IMR-90 (cell line): Measurements from ENCODE around the gene GLS. TPM values are rescaled to one million over a fixed set of nuclear protein-coding genes. Genes with fewer than 3 reads are reported as not detected.
"Not testable (repeated sequence)": the region's sequence is repeated elsewhere in the genome, so short reads cannot be mapped to it uniquely, and the experiment has no call there.

Source experiments
- ATAC-seq: fragments of 200-7000 bp; cut with Tn5 transposase; 2 replicates; pipeline ENCODE4 v1.9.1; 2020; ENCODE audit warnings: low read depth, mild to moderate bottlenecking, moderate library complexity
- BruUV-seq: library from RNA; stranded (reverse); fragments of 400-500 nt; replicated peaks from 2 replicates; lab custom pipeline; 2021; lab: Mats Ljungman, UMichigan
- CTCF ChIA-PET: fragments of 300-600 bp; formaldehyde crosslinking; extraction: SDS; loops from one replicate; lab custom pipeline; 2021; ENCODE audit warnings: antibody characterized with exemption; lab: Yijun Ruan, JAX
- POLR2A ChIA-PET: fragments of 300-600 bp; sonication (Branson Sonifier 250); formaldehyde crosslinking; loops from one replicate; lab custom pipeline; 2022; ENCODE audit warnings: antibody characterized with exemption; ENCODE audit not compliant: unreplicated experiment; lab: Charles Lee
- DNase-seq: peaks from one replicate; pipeline ENCODE4 v3.0.0; 2013
- H2AFZ ChIP-seq: replicated peaks from 2 replicates; pipeline ENCODE3; 2013; ENCODE audit warnings: low read length, mild to moderate bottlenecking; ENCODE audit not compliant: poor library complexity
- H2AK5ac ChIP-seq: 2 replicates; pipeline ENCODE4 v1.6.1; 2013; ENCODE audit warnings: low read depth, low read length, inconsistent platforms
- H2AK9ac ChIP-seq: replicated peaks from 2 replicates; pipeline ENCODE3; 2013; ENCODE audit warnings: mild to moderate bottlenecking, low read depth, low read length, moderate library complexity; ENCODE audit not compliant: poor library complexity
- H2BK120ac ChIP-seq: 2 replicates; pipeline ENCODE4 v1.6.1; 2013; ENCODE audit warnings: low read depth, low read length, inconsistent platforms
- H2BK15ac ChIP-seq: 3 replicates; pipeline ENCODE4 v1.6.1; 2013; ENCODE audit warnings: low read depth, low read length, inconsistent platforms
- H2BK20ac ChIP-seq: 2 replicates; pipeline ENCODE4 v1.6.1; 2013; ENCODE audit warnings: low read depth, mild to moderate bottlenecking, inconsistent platforms, low read length, moderate library complexity
- H2BK5ac ChIP-seq: 2 replicates; pipeline ENCODE4 v1.6.1; 2013; ENCODE audit warnings: mild to moderate bottlenecking, low read depth, low read length, inconsistent platforms; ENCODE audit not compliant: poor library complexity, severe bottlenecking
- H3K14ac ChIP-seq: replicated peaks from 2 replicates; pipeline ENCODE4 v1.6.1; 2013; ENCODE audit warnings: low read depth, low read length, inconsistent platforms
- H3K18ac ChIP-seq: 2 replicates; pipeline ENCODE4 v1.6.1; 2013; ENCODE audit warnings: low read depth, low read length, control low read depth
- H3K23ac ChIP-seq: 2 replicates; pipeline ENCODE4 v1.6.1; 2013; ENCODE audit warnings: low read depth, low read length, inconsistent platforms
- H3K27ac ChIP-seq: 2 replicates; pipeline ENCODE4 v1.5.1; 2013; ENCODE audit warnings: mild to moderate bottlenecking, control low read depth, low read length; ENCODE audit not compliant: insufficient read depth
- H3K27me3 ChIP-seq: 2 replicates; pipeline ENCODE4 v1.6.1; 2013; ENCODE audit warnings: low read length; ENCODE audit not compliant: control insufficient read depth, insufficient read depth
- H3K36me3 ChIP-seq: 2 replicates; pipeline ENCODE4 v1.6.1; 2013; ENCODE audit warnings: low read length, mixed read lengths; ENCODE audit not compliant: control insufficient read depth, insufficient read depth
- H3K4ac ChIP-seq: 2 replicates; pipeline ENCODE4 v1.6.1; 2013; ENCODE audit warnings: low read depth, low read length, inconsistent platforms
- H3K4me1 ChIP-seq: 2 replicates; pipeline ENCODE4 v1.6.1; 2013; ENCODE audit warnings: low read length, mixed read lengths; ENCODE audit not compliant: control insufficient read depth, insufficient read depth
- H3K4me2 ChIP-seq: 2 replicates; pipeline ENCODE4 v1.6.1; 2013; ENCODE audit warnings: low read depth, mild to moderate bottlenecking, control low read depth, low read length, moderate library complexity
- H3K4me3 ChIP-seq: 2 replicates; pipeline ENCODE4 v1.5.1; 2013; ENCODE audit warnings: low read depth, mild to moderate bottlenecking, control low read depth, low read length, moderate library complexity; ENCODE audit not compliant: insufficient read depth
- H3K56ac ChIP-seq: 2 replicates; pipeline ENCODE4 v1.6.1; 2013; ENCODE audit warnings: low read length, inconsistent platforms; ENCODE audit not compliant: insufficient read depth; ENCODE audit errors: extremely low read depth
- H3K79me1 ChIP-seq, 2 experiments: 2 replicates each; pipeline ENCODE4 v1.6.1; 2013; ENCODE audit warnings: low read length in 2 of 2, inconsistent platforms in 1 of 2, low read depth in 1 of 2
- H3K9ac ChIP-seq: 2 replicates; pipeline ENCODE4 v1.6.1; 2013; ENCODE audit warnings: low read depth, low read length, control low read depth
- H3K9me1 ChIP-seq: 2 replicates; pipeline ENCODE4 v1.6.1; 2013; ENCODE audit warnings: low read length, inconsistent platforms; ENCODE audit not compliant: insufficient read depth
- H3K9me3 ChIP-seq: 2 replicates; pipeline ENCODE4 v1.6.1; 2013; ENCODE audit warnings: low read length; ENCODE audit not compliant: control insufficient read depth, insufficient read depth
- H4K20me1 ChIP-seq: 2 replicates; pipeline ENCODE4 v1.6.1; 2013; ENCODE audit warnings: low read length, inconsistent platforms; ENCODE audit not compliant: insufficient read depth
- H4K5ac ChIP-seq: 2 replicates; pipeline ENCODE4 v1.6.1; 2013; ENCODE audit warnings: mild to moderate bottlenecking, low read depth, low read length, control low read depth
- H4K8ac ChIP-seq, 2 experiments: 2 replicates each; pipeline ENCODE4 v1.6.1; 2013; ENCODE audit warnings: low read depth in 2 of 2, low read length in 2 of 2, control low read depth in 1 of 2, inconsistent platforms in 1 of 2
- H4K91ac ChIP-seq: 2 replicates; pipeline ENCODE4 v1.6.1; 2013; ENCODE audit warnings: low read depth, low read length, inconsistent platforms; ENCODE audit not compliant: insufficient read depth
- BHLHE40 ChIP-seq: fragments of 150-350 bp; IDR thresholded peaks from 2 replicates; pipeline ENCODE4 v1.6.1; 2016; ENCODE audit warnings: mild to moderate bottlenecking, low read depth, low read length
- MXI1 ChIP-seq: IDR thresholded peaks from 2 replicates; pipeline ENCODE4 v1.6.1; 2012; ENCODE audit warnings: low read depth, mild to moderate bottlenecking, low read length, moderate library complexity, borderline replicate concordance
- WGBS, 2 experiments: methylation state at CpG; one replicate each; pipeline versions ENCODE4 v1.1.5 to v1.1.7; 2013; ENCODE audit warnings: missing lambda C conversion rate in 2 of 2; ENCODE audit not compliant: insufficient read length in 1 of 2; ENCODE audit errors: extremely low coverage in 2 of 2; 5-methylcytosine and 5-hydroxymethylcytosine counted together
- dilution Hi-C: fragments of 300-500 bp; cut with HindIII; formaldehyde crosslinking; loops from one replicate; pipeline ENCODE4 v1.14.3; 2018; ENCODE audit warnings: low sequenced_read_pairs; ENCODE audit not compliant: unreplicated experiment
- in situ Hi-C: fragments of 300-500 bp; cut with MboI; formaldehyde crosslinking; loops from 3 replicates; pipeline ENCODE4 v1.14.3; 2019; ENCODE audit warnings: low sequenced_read_pairs, inconsistent platforms, mixed read lengths
- intact Hi-C: fragments of 100-400 bp; cut with micrococcal nuclease; formaldehyde crosslinking; loops from 2 replicates; pipeline ENCODE4 v1.10.0; 2022
- polyA plus RNA-seq, 3 experiments: library from polyadenylated mRNA; depleted of rRNA; stranded (reverse); fragments of >200 nt; gene quantifications; 2 replicates each; pipeline ENCODE4 v1.2.3, GENCODE V29; 2012; ENCODE audit warnings: low replicate concordance in 1 of 3
- total RNA-seq: library from RNA; depleted of rRNA; stranded (reverse); fragments of >200 nt; gene quantifications from 2 replicates; pipeline ENCODE4 v1.2.3, GENCODE V29; 2012

Gene GLS
- total and polyA plus RNA-seq, 2 of the 4 experiments (the other 2 are of a cell fraction) = 87.5 to 130 TPM

GRCh38 chr2:190860985-190861680 lies 19.5 kb upstream of the GLS start:
- Histone ChIP-seq H3K23ac (peak overlapping the region; percentile 68), H3K9ac (0 out of 2 replicates have a peak overlapping the region, but pooled peaks have one; percentile 42), H3K4me3 (no peak overlapping the region), H3K79me1 (peaks cover 5 to 15% of the 10 kb centered on the region in 2 experiments; a peak in 2 of 4 replicates), H3K9me1 (peaks cover 7% of the 10 kb centered on the region), H3K56ac (peak overlapping the region; percentile 88; the same call in 1 of the 2 replicates), H3K36me3 (no peaks in the 10 kb centered on the region), H4K8ac (peak overlapping the region in 1 of 2 experiments; percentile 34; a peak in 3 of 4 replicates), H4K5ac (peak overlapping the region; percentile 82), H3K4me1 (peaks cover 27% of the 10 kb centered on the region), H2BK15ac (peak overlapping the region; percentile 99; the same call in 2 of the 3 replicates), H3K27me3 (no peaks in the 10 kb centered on the region), H2BK5ac (peak overlapping the region; percentile 98), H2AK5ac (peak overlapping the region; percentile 75; the same call in 1 of the 2 replicates), H2AFZ (no peak overlapping the region), H3K4me2 (peak overlapping the region; percentile 14; the same call in 1 of the 2 replicates), H3K9me3 (no peaks in the 10 kb centered on the region), H2AK9ac (peak overlapping the region; percentile 48), H4K20me1 (peaks cover 4% of the 10 kb centered on the region; the same call in 1 of the 2 replicates), H3K18ac (peak overlapping the region; percentile 95), H3K14ac (peak overlapping the region; percentile 47; the same call in 1 of the 2 replicates), H3K27ac (peak overlapping the region; percentile 86; the same call in 1 of the 2 replicates), H2BK120ac (peak overlapping the region; percentile 99), H4K91ac (peak overlapping the region; percentile 46), H2BK20ac (peak overlapping the region; percentile 99), H3K4ac (peak overlapping the region; percentile 97)
- ChIA-PET POLR2A (no interaction called here), CTCF (no interaction called here)
- BruUV-seq = no TSS peak
- in situ Hi-C loops = no loop called here
- dilution Hi-C loops = no loop called here
- WGBS, 2 experiments = no CpG with 5 or more reads among the region's 5 CpGs
- DNase-seq = peak; percentile 73
- peak; percentile 36 for ATAC-seq
- intact Hi-C loops = loop anchor here (1.0 kb wide), 1 partner anchor 19 kb away; the partner anchor contains the start of gene GLS
- TF ChIP-seq MXI1 = no peak
- TF ChIP-seq BHLHE40 = no peak

GRCh38 chr2:190862128-190862527 lies 18.5 kb upstream of the GLS start:
- peak overlapping the region; percentile 14 for H2BK5ac ChIP-seq
- H3K4ac ChIP-seq = peak overlapping the region; percentile 34; the same call in 1 of the 2 replicates
- H4K8ac ChIP-seq, intact Hi-C loops, H3K27me3 ChIP-seq, H2AK9ac ChIP-seq, H3K23ac ChIP-seq, H3K9me1 ChIP-seq, H3K27ac ChIP-seq, H3K9me3 ChIP-seq, H3K36me3 ChIP-seq, CTCF ChIA-PET, BruUV-seq, H4K5ac ChIP-seq, ATAC-seq, in situ Hi-C loops, H2AFZ ChIP-seq, H3K4me3 ChIP-seq, H4K20me1 ChIP-seq, H3K4me2 ChIP-seq, DNase-seq, H3K9ac ChIP-seq, H3K56ac ChIP-seq, dilution Hi-C loops: not testable (repeated sequence)
- H2BK120ac ChIP-seq = peak overlapping the region; percentile 35; the same call in 1 of the 2 replicates
- peaks cover 27% of the 10 kb centered on the region for H3K4me1 ChIP-seq
- H3K79me1 ChIP-seq = peaks cover 5 to 15% of the 10 kb centered on the region in 2 experiments; a peak in 2 of 4 replicates
- peak overlapping the region; percentile 99; the same call in 1 of the 2 replicates for H2BK20ac ChIP-seq
- POLR2A ChIA-PET = interaction anchor here (0.6 kb wide), 1 partner anchor 18 kb away, joined by 3 read pairs; no protein-coding TSS in a partner anchor
- H3K18ac ChIP-seq = peak overlapping the region; percentile 0; the same call in 1 of the 2 replicates
- peak overlapping the region; percentile 34; the same call in 1 of the 2 replicates for H2AK5ac ChIP-seq
- H2BK15ac ChIP-seq = peak overlapping the region; percentile 17; the same call in 2 of the 3 replicates
- 0 out of 2 replicates have a peak overlapping the region, but pooled peaks have one; percentile 7 for H3K14ac ChIP-seq
- 0 out of 2 replicates have a peak overlapping the region, but pooled peaks have one; percentile 22 for H4K91ac ChIP-seq
